Stimulated activated CD8-positive, alpha-beta memory T cell treated with anti-CD3 and anti-CD28 coated beads, Interleukin-12 subunit alpha, Interleukin-12 subunit beta, amount 100 ng/mL, for 1 hour (primary cell): Measurements from ENCODE around the gene WNT5A.

Source experiments
- DNase-seq: peaks from one replicate; pipeline ENCODE4 v3.0.0-alpha.2; 2020; ENCODE audit warnings: low read depth

WNT5A gene

GRCh38 chr3:55481744-55482495, 5.2 kb downstream of the WNT5A start:
- no peak for DNase-seq

GRCh38 chr3:55480911-55481743, 6.0 kb downstream of the WNT5A start:
- no peak for DNase-seq

GRCh38 chr3:55477306-55478303, 9.5 kb downstream of the WNT5A start:
- DNase-seq: no peak

- DNase-seq: no peak
Observed at GRCh38 chr3:55476515-55476914, 10.6 kb downstream of the WNT5A start.

- no peak for DNase-seq
Observed at GRCh38 chr3:55474213-55474632, 12.9 kb downstream of the WNT5A start.

GRCh38 chr3:55473788-55474187, 13.3 kb downstream of the WNT5A start:
- DNase-seq: no peak

GRCh38 chr3:55471522-55472280, 15.4 kb downstream of the WNT5A start:
- DNase-seq: no peak

GRCh38 chr3:55471084-55471483, 16.0 kb downstream of the WNT5A start:
- no peak for DNase-seq

- DNase-seq: no peak
Observed at GRCh38 chr3:55469957-55470526, 17.1 kb downstream of the WNT5A start.

GRCh38 chr3:55468251-55468650, 18.9 kb downstream of the WNT5A start:
- DNase-seq: no peak

- DNase-seq: no peak
Observed at GRCh38 chr3:55467099-55467498, 20.0 kb downstream of the WNT5A start.

GRCh38 chr3:55466526-55466925, 20.6 kb downstream of the WNT5A start:
- DNase-seq: no peak

- no peak for DNase-seq
Observed at GRCh38 chr3:55461896-55462295, 25.2 kb downstream of the WNT5A start.

GRCh38 chr3:55459838-55460237, 27.3 kb downstream of the WNT5A start:
- DNase-seq: no peak

- no peak for DNase-seq
Observed at GRCh38 chr3:55458181-55458790, 28.8 kb downstream of the WNT5A start.

GRCh38 chr3:55455915-55456314, 31.2 kb downstream of the WNT5A start:
- no peak for DNase-seq

- no peak for DNase-seq
Observed at GRCh38 chr3:55454611-55455010, 32.5 kb downstream of the WNT5A start.

GRCh38 chr3:55453886-55454496, 33.1 kb downstream of the WNT5A start:
- no peak for DNase-seq

GRCh38 chr3:55452886-55453285, 34.2 kb downstream of the WNT5A start:
- DNase-seq: no peak

GRCh38 chr3:55449527-55449926, 37.6 kb downstream of the WNT5A start:
- no peak for DNase-seq
